IPS DF 6.9 (cell line): Measurements from ENCODE around the gene SKAP1.
"Not testable (repeated sequence)": the region's sequence is repeated elsewhere in the genome, so short reads cannot be mapped to it uniquely, and the experiment has no call there.

ENCODE experiments used
- DNase-seq: peaks from one replicate; pipeline ENCODE4 v3.0.0-alpha.2; 2013; ENCODE audit warnings: low read depth, low spot score
- H3K27ac ChIP-seq: one replicate; pipeline ENCODE4 v1.5.1; 2013; ENCODE audit warnings: low read length, control low read depth
- H3K27me3 ChIP-seq: 2 replicates; pipeline ENCODE4 v1.6.1; 2013; ENCODE audit warnings: mild to moderate bottlenecking, low read length; ENCODE audit not compliant: control insufficient read depth, insufficient read depth
- H3K36me3 ChIP-seq: 2 replicates; pipeline ENCODE4 v1.6.1; 2013; ENCODE audit warnings: low read length; ENCODE audit not compliant: control insufficient read depth, insufficient read depth
- H3K4me1 ChIP-seq: 2 replicates; pipeline ENCODE4 v1.6.1; 2013; ENCODE audit warnings: low read length; ENCODE audit not compliant: control insufficient read depth, insufficient read depth
- H3K4me3 ChIP-seq: 2 replicates; pipeline ENCODE4 v1.5.1; 2013; ENCODE audit warnings: mild to moderate bottlenecking, low read length
- H3K9me3 ChIP-seq: 2 replicates; pipeline ENCODE4 v1.6.1; 2013; ENCODE audit warnings: low read length, inconsistent platforms; ENCODE audit not compliant: control insufficient read depth, insufficient read depth
- WGBS: extraction: QIAGEN DNeasy Blood & Tissue Kit; methylation state at CpG from one replicate; pipeline ENCODE4 v1.1.7; 2013; ENCODE audit warnings: mixed read lengths, missing lambda C conversion rate; ENCODE audit not compliant: insufficient read length, insufficient coverage; 5-methylcytosine and 5-hydroxymethylcytosine counted together

SKAP1 gene

DNA sequence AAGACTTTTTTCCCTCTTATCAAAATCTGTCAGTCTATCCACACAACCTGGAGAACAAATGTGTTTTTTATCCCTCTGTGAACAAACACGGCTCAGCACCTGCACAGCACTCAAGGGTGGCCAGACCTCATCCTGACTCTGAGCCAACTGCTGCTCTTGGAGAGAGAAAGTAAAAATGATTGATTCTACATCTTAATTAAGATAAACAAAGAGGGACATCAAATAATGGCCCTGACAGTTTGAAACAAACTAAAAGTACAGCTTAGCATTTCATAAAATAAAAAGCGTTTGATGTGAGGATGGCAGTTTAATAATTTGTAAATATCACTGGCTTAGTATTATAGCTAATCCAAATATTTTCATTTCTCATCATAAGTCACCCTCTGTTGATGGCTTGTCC, 216.2 kb downstream of the SKAP1 start:
- no CpG with 5 or more reads among the region's 2 CpGs for WGBS
- H3K27ac ChIP-seq: no peak overlapping the region
- no peak overlapping the region for H3K4me3 ChIP-seq
- DNase-seq: no peak
- no peaks in the 10 kb centered on the region for H3K36me3 ChIP-seq
- no peaks in the 10 kb centered on the region for H3K9me3 ChIP-seq
- no peaks in the 10 kb centered on the region for H3K27me3 ChIP-seq
- H3K4me1 ChIP-seq: no peaks in the 10 kb centered on the region

DNA sequence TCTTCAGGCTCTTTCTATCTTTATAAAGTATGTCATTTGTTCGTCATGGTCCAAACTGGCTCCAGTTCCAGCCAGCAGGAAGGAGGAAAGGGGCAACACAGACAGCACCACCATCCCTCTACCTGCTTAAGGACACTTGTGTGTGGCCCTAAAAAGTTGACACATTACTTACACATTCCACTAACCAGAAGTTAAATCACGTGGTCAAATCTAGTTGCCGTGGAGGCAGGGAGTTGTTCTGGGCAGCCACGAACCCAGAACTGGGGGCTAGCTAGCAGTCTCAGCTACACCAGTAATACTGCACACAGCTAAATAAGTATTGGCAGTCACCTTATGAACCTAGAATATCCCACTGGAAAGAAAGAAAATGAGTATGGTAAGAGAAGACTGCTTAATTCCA, 218.2 kb downstream of the SKAP1 start:
- Histone ChIP-seq H3K9me3 (no peaks in the 10 kb centered on the region), H3K4me1 (no peaks in the 10 kb centered on the region), H3K27me3 (no peaks in the 10 kb centered on the region), H3K36me3 (no peaks in the 10 kb centered on the region), H3K27ac (no peak overlapping the region), H3K4me3 (no peak overlapping the region)
- no peak for DNase-seq
- no CpG with 5 or more reads among the region's 4 CpGs for WGBS

DNA sequence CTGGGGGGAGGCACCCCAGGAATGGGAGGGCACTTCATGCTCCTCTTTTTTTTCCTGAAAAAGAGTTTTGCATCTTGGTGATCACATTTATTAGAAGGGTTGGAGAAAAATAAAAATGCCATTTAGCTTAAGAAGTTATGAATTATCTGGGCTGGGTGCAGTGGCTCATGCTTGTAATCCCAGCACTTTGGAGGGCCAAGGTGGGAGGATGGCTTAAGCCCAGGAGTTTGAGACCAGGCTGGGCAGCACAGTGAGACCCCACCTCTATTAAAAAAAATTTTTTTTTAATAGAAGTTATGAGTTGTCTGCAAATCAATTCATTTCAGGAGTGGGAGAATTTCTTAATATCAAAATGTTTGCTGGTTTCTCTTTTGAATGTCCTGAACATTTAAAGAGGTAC, 219.0 kb downstream of the SKAP1 start:
- DNase-seq: no peak
- H3K4me3 ChIP-seq: no peak overlapping the region
- no peaks in the 10 kb centered on the region for H3K9me3 ChIP-seq
- H3K36me3 ChIP-seq: no peaks in the 10 kb centered on the region
- no peaks in the 10 kb centered on the region for H3K27me3 ChIP-seq
- H3K4me1 ChIP-seq: no peaks in the 10 kb centered on the region
- H3K27ac ChIP-seq: no peak overlapping the region

DNA sequence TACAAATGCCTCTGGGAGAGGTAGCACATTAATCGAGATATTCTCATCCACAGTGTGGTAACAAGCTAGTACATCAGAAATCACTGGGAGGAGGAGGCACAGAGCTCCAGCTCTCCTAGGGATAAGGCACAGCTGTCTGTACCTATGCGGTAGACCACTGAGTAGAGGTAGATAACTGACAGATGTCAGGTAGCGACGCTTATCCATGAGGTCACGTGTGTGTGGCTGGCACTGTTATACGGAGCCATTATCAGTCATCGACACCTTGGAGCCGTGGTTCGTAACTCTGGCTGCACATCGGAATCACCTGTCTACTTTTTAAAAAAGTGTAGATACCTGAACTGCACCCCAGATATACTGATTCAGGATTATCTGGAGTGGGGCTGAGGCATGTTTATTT, 220.0 kb downstream of the SKAP1 start:
- no peak for DNase-seq
- Histone ChIP-seq H3K4me3 (no peak overlapping the region), H3K27ac (no peak overlapping the region), H3K27me3 (no peaks in the 10 kb centered on the region), H3K36me3 (no peaks in the 10 kb centered on the region), H3K9me3 (no peaks in the 10 kb centered on the region), H3K4me1 (no peaks in the 10 kb centered on the region)
- WGBS: no CpG with 5 or more reads among the region's 10 CpGs

DNA sequence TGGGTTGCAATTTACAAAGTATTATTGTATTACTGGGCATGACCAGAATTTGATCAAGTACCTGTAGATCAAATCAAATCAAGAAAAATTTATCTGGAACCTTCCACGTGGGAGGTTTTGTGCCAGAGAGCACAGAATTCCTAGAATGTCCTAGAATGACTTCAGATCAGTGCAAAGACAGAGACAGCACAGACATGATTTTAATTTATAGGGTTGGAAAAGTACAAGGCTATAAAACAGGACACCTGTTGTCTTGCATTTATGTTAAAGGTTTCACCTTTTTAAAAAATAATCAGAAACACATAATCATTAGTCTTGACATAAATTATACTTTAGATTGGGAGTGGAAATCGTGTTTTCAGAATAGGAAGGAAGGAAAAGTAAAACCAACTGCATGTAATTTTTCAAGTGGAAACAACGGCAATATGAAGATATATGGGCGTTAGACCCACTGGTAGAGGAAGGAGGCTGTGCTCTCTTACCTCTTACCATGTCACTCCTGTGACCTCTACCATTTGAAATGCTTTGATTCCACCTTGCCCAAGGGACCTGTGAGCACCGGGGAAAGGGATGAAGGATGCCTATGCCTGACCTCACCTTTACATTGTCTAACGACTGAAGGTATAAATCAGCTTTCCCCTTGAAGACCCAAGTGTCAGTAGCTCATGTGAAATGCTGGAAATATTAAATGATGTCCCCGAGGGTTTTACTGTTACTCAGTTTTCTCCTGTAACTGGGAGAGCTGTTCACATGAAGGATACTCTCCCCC, 222.1 kb downstream of the SKAP1 start:
- Histone ChIP-seq H3K9me3 (no peaks in the 10 kb centered on the region), H3K27me3 (no peaks in the 10 kb centered on the region), H3K4me3 (no peak overlapping the region), H3K36me3 (no peaks in the 10 kb centered on the region), H3K27ac (no peak overlapping the region), H3K4me1 (no peaks in the 10 kb centered on the region)
- WGBS: no CpG with 5 or more reads among the region's 7 CpGs
- DNase-seq: no peak

DNA sequence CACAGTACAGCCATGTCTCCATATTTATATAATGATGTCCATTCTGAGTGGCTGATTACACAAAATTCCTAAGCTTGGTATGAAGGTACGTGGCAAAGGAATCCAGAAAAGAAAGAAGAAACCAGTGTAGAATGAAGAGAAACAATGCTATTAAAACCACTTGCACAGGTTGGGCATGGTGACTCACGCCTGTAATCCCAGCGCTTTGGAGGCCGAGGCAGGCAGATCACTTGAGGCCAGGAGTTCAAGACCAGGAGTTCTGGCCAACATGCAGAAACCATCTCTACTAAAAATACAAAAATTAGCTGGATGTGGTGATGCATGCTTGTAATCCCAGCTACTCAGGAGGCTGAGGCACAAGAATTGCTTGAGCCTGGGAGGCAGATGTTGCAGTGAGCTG, 223.0 kb downstream of the SKAP1 start:
- H3K4me3 ChIP-seq, H3K27me3 ChIP-seq, H3K4me1 ChIP-seq, H3K36me3 ChIP-seq, DNase-seq, H3K9me3 ChIP-seq, H3K27ac ChIP-seq: not testable (repeated sequence)
- no CpG with 5 or more reads among the region's 4 CpGs for WGBS

DNA sequence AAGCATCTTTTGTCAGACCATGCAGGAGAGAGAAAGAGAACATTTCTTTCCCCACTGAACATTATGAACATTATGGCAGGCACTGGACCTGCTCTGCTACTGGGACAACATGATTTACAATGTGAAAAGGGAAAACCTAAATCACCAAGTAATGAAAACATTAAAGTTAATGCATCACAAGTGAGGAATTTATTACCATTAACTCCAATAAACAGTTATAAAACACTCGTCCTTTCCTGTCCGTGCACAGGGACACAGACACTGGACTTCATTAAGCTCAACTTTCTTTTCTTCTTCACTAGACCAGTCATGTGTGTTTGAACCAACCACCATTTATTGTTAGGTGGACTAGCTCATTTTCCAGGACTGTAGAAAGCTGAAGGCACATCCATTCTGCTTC, 227.1 kb downstream of the SKAP1 start:
- Histone ChIP-seq H3K4me1 (no peaks in the 10 kb centered on the region), H3K9me3 (no peaks in the 10 kb centered on the region), H3K27me3 (no peaks in the 10 kb centered on the region), H3K4me3 (no peak overlapping the region), H3K27ac (no peak overlapping the region), H3K36me3 (no peaks in the 10 kb centered on the region)
- DNase-seq: no peak
- WGBS: no CpG with 5 or more reads among the region's 2 CpGs

DNA sequence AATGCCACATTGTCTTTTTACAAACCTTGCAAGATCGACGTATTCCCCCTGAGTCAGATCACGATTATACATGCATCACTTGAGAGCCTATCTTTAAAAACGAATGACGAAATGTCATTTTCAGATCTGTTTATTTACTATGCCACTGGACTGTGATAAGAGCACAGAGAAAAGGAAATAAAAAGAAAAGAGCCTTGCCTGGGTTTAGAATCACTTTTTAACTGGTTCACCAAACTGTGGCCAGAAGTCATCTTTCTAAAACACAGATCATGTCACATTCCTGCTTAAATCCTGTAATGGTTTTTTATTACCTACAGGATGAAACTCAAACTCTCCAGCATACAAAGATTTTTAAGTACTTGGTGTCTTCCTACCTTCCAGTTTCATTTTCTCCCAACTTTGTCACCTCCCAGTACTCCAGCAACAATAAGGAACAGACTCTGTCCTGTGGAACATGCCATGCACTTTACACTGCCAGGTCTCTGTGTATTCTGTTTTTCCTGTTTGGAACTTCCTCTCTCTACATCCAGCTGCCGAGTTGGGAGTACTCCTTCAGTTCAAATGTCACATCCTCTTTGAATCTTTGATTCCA, 231.0 kb downstream of the SKAP1 start:
- H3K27ac ChIP-seq: no peak overlapping the region
- WGBS: no CpG with 5 or more reads among the region's 6 CpGs
- H3K36me3 ChIP-seq: no peaks in the 10 kb centered on the region
- no peak overlapping the region for H3K4me3 ChIP-seq
- peaks cover 2% of the 10 kb centered on the region; the same call in 1 of the 2 replicates for H3K4me1 ChIP-seq
- no peak for DNase-seq
- peaks cover 2% of the 10 kb centered on the region; the same call in 1 of the 2 replicates for H3K27me3 ChIP-seq
- no peaks in the 10 kb centered on the region for H3K9me3 ChIP-seq

DNA sequence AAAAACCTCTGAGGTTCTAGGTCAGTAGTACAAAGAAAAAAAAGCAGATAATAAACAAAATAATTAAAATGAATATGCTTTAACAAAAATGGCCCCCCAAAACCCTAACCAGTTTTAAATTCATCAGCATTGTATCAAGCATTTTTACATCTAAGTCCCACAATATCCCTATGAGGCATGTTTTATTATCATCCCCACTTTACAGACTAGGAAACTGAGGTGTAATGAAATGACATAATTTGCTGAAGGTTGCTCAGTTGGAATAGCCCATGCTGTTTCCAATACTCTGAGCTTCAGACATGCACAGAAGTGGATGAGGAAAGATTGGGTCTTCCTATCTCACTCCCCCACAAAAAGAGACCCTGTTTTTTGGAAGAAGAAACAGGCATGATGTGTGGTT, 234.1 kb downstream of the SKAP1 start:
- peaks cover 3% of the 10 kb centered on the region for H3K4me1 ChIP-seq
- no peak for DNase-seq
- no peak overlapping the region for H3K4me3 ChIP-seq
- no peaks in the 10 kb centered on the region for H3K9me3 ChIP-seq
- no peaks in the 10 kb centered on the region for H3K36me3 ChIP-seq
- H3K27me3 ChIP-seq: peaks cover 2% of the 10 kb centered on the region; the same call in 1 of the 2 replicates
- no peak overlapping the region for H3K27ac ChIP-seq

DNA sequence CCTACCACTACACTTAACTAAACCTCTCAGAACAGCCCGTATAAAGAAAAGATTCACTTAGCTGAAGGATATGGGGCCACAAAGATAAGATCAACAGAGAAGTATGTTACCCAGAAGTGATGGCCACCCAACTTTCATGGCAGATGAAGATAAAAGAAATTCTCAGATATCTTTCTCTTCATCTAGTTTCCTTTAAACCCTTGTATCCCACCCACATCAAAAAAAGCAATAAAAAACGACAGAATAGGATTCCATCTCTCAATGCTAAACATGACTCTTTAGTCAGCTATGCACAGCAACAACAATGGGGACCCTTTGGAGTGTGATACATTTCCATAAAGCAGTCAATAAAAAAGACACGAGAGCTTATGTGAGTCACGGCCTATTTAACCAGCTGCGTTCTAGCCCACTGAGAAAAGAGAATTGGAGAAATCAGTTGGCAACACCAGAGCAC, 235.9 kb downstream of the SKAP1 start:
- no CpG with 5 or more reads among the region's 5 CpGs for WGBS
- no peak overlapping the region for H3K27ac ChIP-seq

DNA sequence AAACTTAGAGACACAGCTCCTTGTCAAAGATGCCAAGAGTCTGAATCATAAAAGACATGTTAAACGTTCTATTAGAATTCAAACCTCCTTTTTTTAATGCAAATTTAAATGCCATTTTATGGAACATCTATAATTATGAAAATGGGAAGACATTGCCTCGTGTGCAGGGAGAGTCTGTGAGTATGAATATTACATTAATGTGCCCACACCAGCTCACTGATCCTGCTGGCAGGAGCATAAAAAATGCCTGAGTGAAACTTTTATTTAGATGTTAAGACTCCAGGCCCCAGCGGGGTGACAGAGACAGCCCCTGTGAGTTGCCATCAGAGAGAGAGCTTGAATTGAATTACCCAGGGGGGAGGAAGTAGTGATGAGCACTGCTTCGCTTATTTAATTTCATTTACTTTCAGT, 237.7 kb downstream of the SKAP1 start:
- Histone ChIP-seq H3K27me3 (peaks cover 2% of the 10 kb centered on the region; the same call in 1 of the 2 replicates), H3K27ac (no peak overlapping the region), H3K4me3 (no peak overlapping the region), H3K36me3 (no peaks in the 10 kb centered on the region), H3K9me3 (no peaks in the 10 kb centered on the region), H3K4me1 (peaks cover 3% of the 10 kb centered on the region)
- no peak for DNase-seq
- WGBS: no CpG with 5 or more reads among the region's 4 CpGs

More for the DNA sequence above, 235.9 kb downstream of the SKAP1 start:
- Histone ChIP-seq H3K4me1 (peaks cover 3% of the 10 kb centered on the region), H3K4me3 (no peak overlapping the region), H3K9me3 (no peaks in the 10 kb centered on the region), H3K27me3 (peaks cover 2% of the 10 kb centered on the region; the same call in 1 of the 2 replicates), H3K36me3 (no peaks in the 10 kb centered on the region)
- DNase-seq: no peak
